H1 (cell line): ENCODE results near the gene MEN1. TPM values are rescaled to one million over a fixed set of nuclear protein-coding genes. Genes with fewer than 3 reads are reported as not detected.

Experiments
- CTCF ChIA-PET: fragments of 300-600 bp; sonication (Branson Sonifier 250); formaldehyde crosslinking; loops from one replicate; lab custom pipeline; 2021; ENCODE audit not compliant: partially characterized antibody; lab: Charles Lee
- POLR2A ChIA-PET: fragments of 300-600 bp; sonication (Branson Sonifier 250); formaldehyde crosslinking; loops from one replicate; lab custom pipeline; 2021; ENCODE audit warnings: inconsistent platforms; ENCODE audit not compliant: partially characterized antibody; lab: Charles Lee
- DNase-seq, 2 experiments: peaks; one replicate each; pipeline versions ENCODE4 v3.0.0 to v3.0.0-alpha.2; 2010 to 2022; ENCODE audit warnings: low spot score in 2 of 2, low read depth in 1 of 2, mixed read lengths in 1 of 2
- FAIRE-seq: peaks from 2 replicates; lab custom pipeline; 2011; peaks lifted over from hg19 to GRCh38; lab: Jason Lieb, UNC
- H2AFZ ChIP-seq: 2 replicates; pipeline ENCODE4 v1.8.1; 2012; ENCODE audit warnings: low read length, inconsistent platforms
- H2AK5ac ChIP-seq: 2 replicates; pipeline ENCODE4 v1.6.1; 2013; ENCODE audit warnings: low read depth, low read length
- H2BK120ac ChIP-seq: replicated peaks from 2 replicates; pipeline ENCODE3; 2013; ENCODE audit warnings: low read depth, low read length, inconsistent platforms
- H2BK12ac ChIP-seq: 2 replicates; pipeline ENCODE4 v1.6.1; 2013; ENCODE audit warnings: low read depth, low read length
- H2BK15ac ChIP-seq: 2 replicates; pipeline ENCODE4 v1.6.1; 2013; ENCODE audit warnings: low read length
- H2BK20ac ChIP-seq: 2 replicates; pipeline ENCODE4 v1.6.1; 2013; ENCODE audit warnings: low read length
- H2BK5ac ChIP-seq: 2 replicates; pipeline ENCODE4 v1.6.1; 2013; ENCODE audit warnings: low read depth, low read length
- H3K14ac ChIP-seq: 2 replicates; pipeline ENCODE4 v1.6.1; 2013; ENCODE audit warnings: inconsistent platforms; ENCODE audit not compliant: insufficient read length
- H3K18ac ChIP-seq: 2 replicates; pipeline ENCODE4 v1.6.1; 2013; ENCODE audit warnings: low read length; ENCODE audit errors: extremely low read depth
- H3K23ac ChIP-seq: 2 replicates; pipeline ENCODE4 v1.6.1; 2013; ENCODE audit warnings: inconsistent platforms; ENCODE audit not compliant: insufficient read length
- H3K23me2 ChIP-seq: 2 replicates; pipeline ENCODE4 v1.6.1; 2013; ENCODE audit warnings: low read depth, low read length
- H3K27ac ChIP-seq: 2 replicates; pipeline ENCODE4 v1.6.1; 2011; ENCODE audit warnings: low read depth, low read length, inconsistent platforms
- H3K27me3 ChIP-seq, 4 experiments: replicated peaks in 1 of 4; 1 replicate in 1 of 4; 2 replicates in 3 of 4; pipeline versions ENCODE4 v1.6.1 to v1.8.1; 2011 to 2013; ENCODE audit warnings: low read length in 3 of 4, mild to moderate bottlenecking in 3 of 4, inconsistent platforms in 2 of 4, mixed read lengths in 2 of 4, moderate library complexity in 1 of 4; ENCODE audit not compliant: control insufficient read depth in 3 of 4, insufficient read depth in 3 of 4; ENCODE audit errors: extremely low read depth in 1 of 4
- H3K36me3 ChIP-seq, 4 experiments: 2 replicates each; pipeline versions ENCODE4 v1.6.1 to v1.8.1; 2011 to 2013; ENCODE audit warnings: mild to moderate bottlenecking in 4 of 4, low read length in 3 of 4, moderate library complexity in 2 of 4, control low read depth in 1 of 4, inconsistent platforms in 1 of 4; ENCODE audit not compliant: insufficient read depth in 4 of 4, control insufficient read depth in 2 of 4
- H3K4ac ChIP-seq: replicated peaks from 2 replicates; pipeline ENCODE3; 2013; ENCODE audit warnings: low read length, low read depth, mixed read lengths, inconsistent platforms; ENCODE audit not compliant: insufficient read length
- H3K4me1 ChIP-seq, 4 experiments: replicated peaks in 1 of 4; 1 replicate in 1 of 4; 2 replicates in 3 of 4; pipeline versions ENCODE4 v1.6.1 to v1.8.1; 2011 to 2013; ENCODE audit warnings: low read length in 3 of 4, inconsistent platforms in 2 of 4, mixed read lengths in 1 of 4; ENCODE audit not compliant: insufficient read depth in 4 of 4, control insufficient read depth in 3 of 4
- H3K4me2 ChIP-seq, 2 experiments: 2 replicates each; pipeline versions ENCODE4 v1.6.1 to v1.8.1; 2011 to 2013; ENCODE audit warnings: low read depth in 2 of 2, low read length in 2 of 2, control low read depth in 1 of 2, inconsistent platforms in 1 of 2, mild to moderate bottlenecking in 1 of 2; ENCODE audit not compliant: insufficient read depth in 1 of 2
- H3K4me3 ChIP-seq, 4 experiments: fragments of 200-600, 300-600 bp in 1 of 4; sonication (generic), shearing (Covaris generic), sonication (Bioruptor Twin) in 1 of 4; 2 replicates each; pipeline versions ENCODE4 v1.5.1 to v1.8.1; 2011 to 2016; ENCODE audit warnings: low read length in 4 of 4, low read depth in 3 of 4, control low read depth in 2 of 4, inconsistent platforms in 2 of 4, mild to moderate bottlenecking in 2 of 4, mixed read lengths in 1 of 4, moderate library complexity in 1 of 4; ENCODE audit not compliant: insufficient read depth in 2 of 4; ENCODE audit errors: extremely low read depth in 1 of 4
- H3K56ac ChIP-seq: replicated peaks from 2 replicates; pipeline ENCODE3; 2013; ENCODE audit warnings: low read depth, mild to moderate bottlenecking, mixed read lengths, low read length, inconsistent platforms; ENCODE audit not compliant: insufficient read length
- H3K79me1 ChIP-seq: 2 replicates; pipeline ENCODE4 v1.6.1; 2013; ENCODE audit warnings: low read depth, low read length, control low read depth
- H3K79me2 ChIP-seq, 2 experiments: 2 replicates each; pipeline versions ENCODE4 v1.6.1 to v1.8.1; 2012 to 2013; ENCODE audit warnings: low read length in 2 of 2, mild to moderate bottlenecking in 2 of 2, inconsistent platforms in 1 of 2; ENCODE audit not compliant: insufficient read depth in 2 of 2, control insufficient read depth in 1 of 2
- H3K9ac ChIP-seq, 4 experiments: replicated peaks in 1 of 4; 1 replicate in 1 of 4; 2 replicates in 3 of 4; pipeline versions ENCODE4 v1.6.1 to v1.8.1; 2011 to 2013; ENCODE audit warnings: low read depth in 3 of 4, low read length in 3 of 4, control low read depth in 2 of 4, mild to moderate bottlenecking in 2 of 4, moderate library complexity in 2 of 4, inconsistent platforms in 1 of 4; ENCODE audit errors: extremely low read depth in 1 of 4
- H3K9me3 ChIP-seq, 2 experiments: 2 replicates each; pipeline versions ENCODE4 v1.6.1 to v1.8.1; 2012 to 2013; ENCODE audit warnings: mild to moderate bottlenecking in 2 of 2, moderate library complexity in 2 of 2, control low read depth in 1 of 2, inconsistent platforms in 1 of 2, low read depth in 1 of 2, low read length in 1 of 2, mixed read lengths in 1 of 2; ENCODE audit not compliant: insufficient read depth in 2 of 2
- H4K20me1 ChIP-seq, 2 experiments: replicated peaks in 1 of 2; 2 replicates each; pipeline versions ENCODE3 to v1.8.1; 2011 to 2013; ENCODE audit warnings: inconsistent platforms in 2 of 2, low read length in 2 of 2, mild to moderate bottlenecking in 1 of 2; ENCODE audit not compliant: insufficient read depth in 2 of 2, control insufficient read depth in 1 of 2
- H4K5ac ChIP-seq: 2 replicates; pipeline ENCODE4 v1.6.1; 2013; ENCODE audit warnings: low read length, low read depth, mixed read lengths, inconsistent platforms; ENCODE audit not compliant: insufficient read length
- H4K8ac ChIP-seq: 2 replicates; pipeline ENCODE4 v1.8.0; 2013; ENCODE audit warnings: mild to moderate bottlenecking, moderate library complexity, low read length, inconsistent platforms; ENCODE audit not compliant: insufficient read depth; ENCODE audit errors: extremely low read depth
- H4K91ac ChIP-seq: replicated peaks from 2 replicates; pipeline ENCODE3; 2013; ENCODE audit warnings: low read length, mixed read lengths, inconsistent platforms; ENCODE audit not compliant: insufficient read length
- ASH2L ChIP-seq: fragments of 200-600, 300-600 bp; sonication (generic); IDR thresholded peaks from one replicate; pipeline ENCODE4 v1.7.1; 2017; ENCODE audit warnings: low read length
- BRCA1 ChIP-seq: IDR thresholded peaks from 2 replicates; pipeline ENCODE4 v1.6.1; 2012; ENCODE audit warnings: low read depth, low read length, improper control_type of control experiment
- CHD1 ChIP-seq: IDR thresholded peaks from 2 replicates; pipeline ENCODE4 v1.6.1; 2012; ENCODE audit warnings: low read depth, low read length, improper control_type of control experiment
- CHD2 ChIP-seq: IDR thresholded peaks from 2 replicates; pipeline ENCODE4 v1.6.1; 2012; ENCODE audit warnings: low read length, improper control_type of control experiment
- FOSL1 ChIP-seq: IDR thresholded peaks from 2 replicates; pipeline ENCODE4 v1.6.1; 2011; ENCODE audit warnings: mild to moderate bottlenecking, low read depth, low read length, moderate library complexity; ENCODE audit not compliant: insufficient read depth
- HDAC2 ChIP-seq, 2 experiments: fragments of 300-600 bp in 1 of 2; sonication (generic) in 1 of 2; IDR thresholded peaks; 2 replicates each; pipeline ENCODE4 v1.6.1; 2011 to 2012; ENCODE audit warnings: low read depth in 2 of 2, low read length in 2 of 2, mild to moderate bottlenecking in 2 of 2, moderate library complexity in 2 of 2, borderline replicate concordance in 1 of 2, inconsistent platforms in 1 of 2
- HDAC6 ChIP-seq: IDR thresholded peaks from one replicate; pipeline ENCODE4 v1.7.1; 2012; ENCODE audit warnings: low read depth, mild to moderate bottlenecking, inconsistent platforms, low read length, moderate library complexity
- JUN ChIP-seq: IDR thresholded peaks from 2 replicates; pipeline ENCODE4 v1.6.1; 2011; ENCODE audit warnings: low read depth, mild to moderate bottlenecking, improper control_type of control experiment, low read length
- NANOG ChIP-seq: IDR thresholded peaks from 2 replicates; pipeline ENCODE4 v1.6.1; 2011; ENCODE audit warnings: low read length, low read depth, mild to moderate bottlenecking, inconsistent platforms; ENCODE audit not compliant: insufficient read depth, poor library complexity, severe bottlenecking
- RAD21 ChIP-seq, 2 experiments: IDR thresholded peaks in 1 of 2; conservative IDR thresholded peaks in 1 of 2; 2 replicates each; pipeline ENCODE4 v1.6.1; 2011; ENCODE audit warnings: low read depth in 2 of 2, low read length in 2 of 2, improper control_type of control experiment in 1 of 2, inconsistent platforms in 1 of 2, mild to moderate bottlenecking in 1 of 2, moderate library complexity in 1 of 2
- RBBP5 ChIP-seq: IDR thresholded peaks from 2 replicates; pipeline ENCODE4 v1.7.1; 2012; ENCODE audit warnings: low read depth, mild to moderate bottlenecking, inconsistent platforms, low read length, moderate library complexity, borderline replicate concordance
- SIX5 ChIP-seq: IDR thresholded peaks from 2 replicates; pipeline ENCODE4 v1.6.1; 2011; ENCODE audit warnings: mild to moderate bottlenecking, low read depth, low read length
- TAF7 ChIP-seq: optimal IDR thresholded peaks from 2 replicates; pipeline ENCODE3; 2011; ENCODE audit warnings: low read depth, mild to moderate bottlenecking, inconsistent platforms, low read length, moderate library complexity, borderline replicate concordance
- WGBS, 2 experiments: shearing (Covaris generic) in 1 of 2; methylation state at CpG; one replicate each; pipeline versions ENCODE4 v1.1.6 to v1.1.7; 2013 to 2015; ENCODE audit warnings: low lambda C conversion rate in 2 of 2, mixed read lengths in 2 of 2, inconsistent platforms in 1 of 2, low coverage in 1 of 2, missing lambda C conversion rate in 1 of 2; ENCODE audit not compliant: insufficient replicate concordance in 2 of 2, insufficient coverage in 1 of 2, insufficient read length in 1 of 2; ENCODE audit errors: extremely low coverage in 1 of 2, missing lambda C conversion rate in 1 of 2; 5-methylcytosine and 5-hydroxymethylcytosine counted together
- polyA plus RNA-seq, 7 experiments: library from polyadenylated mRNA; depleted of rRNA in 3 of 7; stranded (reverse) in 5 of 7; unstranded in 2 of 7; fragments of >200 nt in 5 of 7; fragments of 200-250 nt in 2 of 7; gene quantifications; 1 replicate in 5 of 7; 2 replicates in 1 of 7; 4 replicates in 1 of 7; pipeline versions ENCODE4 v1.2.1 to v1.2.3, GENCODE V29; 2011 to 2013; ENCODE audit warnings: missing spikeins in 2 of 7, mixed read lengths in 2 of 7
- total RNA-seq: library from RNA; stranded (reverse); fragmentation: NEBNext Ultra II Directional; extraction: Animal tissue kit (Norgen Biotek cat#: 25700); gene quantifications from 2 replicates; pipeline ENCODE4 v1.2.1, GENCODE V29; 2021

The MEN1 gene
- total and polyA plus RNA-seq, 2 of the 8 experiments (the other 6 are each of a cell fraction or from before 2014, with no cell fraction given): 47.2 to 56.3 TPM

- CTCF ChIA-PET: interaction anchor here (1.1 to 32.3 kb wide), 4 partner anchors 9 to 158 kb away, joined by 3 to 1058 read pairs (median 162); partner anchors contain the start of gene EHD1
- Histone ChIP-seq H2BK120ac (no peak overlapping the region), H3K14ac (no peak overlapping the region), H3K79me2 (no peaks in the 10 kb centered on the region), H3K4me3 (no peak overlapping the region), H2BK20ac (no peak overlapping the region), H3K27me3 (no peaks in the 10 kb centered on the region), H4K8ac (no peak overlapping the region), H3K79me1 (no peaks in the 10 kb centered on the region), H2BK15ac (no peak overlapping the region), H2BK5ac (peak overlapping the region; percentile 15; the same call in 1 of the 2 replicates), H3K18ac (no peak overlapping the region), H3K23me2 (no peaks in the 10 kb centered on the region), H2BK12ac (no peak overlapping the region), H3K4me1 (peaks cover 0 to 15% (median 6%) of the 10 kb centered on the region in 4 experiments; a peak in 6 of 7 replicates), H3K4me2 (no peak overlapping the region), H4K5ac (no peak overlapping the region), H3K4ac (no peak overlapping the region), H3K27ac (no peak overlapping the region), H3K9ac (no peak overlapping the region), H4K91ac (no peak overlapping the region), H3K56ac (no peak overlapping the region), H2AFZ (no peak overlapping the region), H3K9me3 (no peaks in the 10 kb centered on the region), H3K23ac (no peak overlapping the region), H3K36me3 (peaks cover 0 to 5% (median 0%) of the 10 kb centered on the region in 4 experiments; a peak in 3 of 8 replicates), H2AK5ac (no peak overlapping the region), H4K20me1 (peaks cover 0 to 5% of the 10 kb centered on the region in 2 experiments)
- DNase-seq (no peak), FAIRE-seq (no peak)
- WGBS, 2 experiments: 89% methylated on average over 26 of the region's 27 CpGs; no CpG with 5 or more reads in 1 of the 2 experiments
- POLR2A ChIA-PET: interaction anchor here (1.2 to 25.7 kb wide), 3 partner anchors 11 to 31 kb away, joined by 4 to 408 read pairs (median 4); partner anchors contain the start of gene EHD1
- TF ChIP-seq NANOG (no peak), TAF7 (no peak), JUN (no peak), HDAC6 (no peak), CHD1 (no peak), RAD21 (IDR thresholded peaks at IDR 0.05 in 1 of 2, conservative IDR thresholded peaks at IDR 0.05 in 1 of 2; ENCODE audit: low read depth in 2 of 2, low read length in 2 of 2) (no peak), SIX5 (no peak), RBBP5 (no peak), CHD2 (no peak), BRCA1 (no peak), HDAC2 (IDR thresholded peaks at IDR 0.05; ENCODE audit: borderline replicate concordance in 1 of 2, low read depth in 2 of 2, low read length in 2 of 2) (no peak), ASH2L (no peak), FOSL1 (no peak)
These were observed 43.4 kb upstream of the MEN1 start for GRCh38 chr11:64853709-64854108.
